Kidney (tissue), 14 donors: ENCODE measurements around the gene KLHL29. TPM values are rescaled to one million over a fixed set of nuclear protein-coding genes. Genes with fewer than 3 reads are reported as not detected.
A peak's percentile ranks its signal among the peaks of the same experiment; 100 is the strongest.

Source experiments
- DNase-seq, 5 donors: peaks; one replicate each; pipeline ENCODE4 v3.0.0-alpha.2; 2013 to 2020
- FAIRE-seq: peaks from 2 replicates; lab custom pipeline; 2012; peaks lifted over from hg19 to GRCh38; lab: Jason Lieb, UNC
- H3K27ac ChIP-seq, 2 donors: one replicate each; pipeline ENCODE4 v1.7.0; 2013; ENCODE audit warnings: low read depth in 2 of 2, low read length in 2 of 2, inconsistent platforms in 1 of 2
- H3K27me3 ChIP-seq: one replicate; pipeline ENCODE4 v1.7.1; 2013; ENCODE audit warnings: low read length, inconsistent platforms; ENCODE audit not compliant: control insufficient read depth, insufficient read depth
- H3K36me3 ChIP-seq, 3 donors: one replicate each; pipeline versions ENCODE4 v1.7.0 to v1.7.1; 2013; ENCODE audit warnings: low read length in 3 of 3, control low read depth in 1 of 3, inconsistent platforms in 1 of 3; ENCODE audit not compliant: insufficient read depth in 3 of 3, control insufficient read depth in 2 of 3
- H3K4me1 ChIP-seq, 3 donors: one replicate each; pipeline versions ENCODE4 v1.7.0 to v1.7.1; 2013; ENCODE audit warnings: low read length in 3 of 3, inconsistent platforms in 1 of 3, low read depth in 1 of 3; ENCODE audit not compliant: control insufficient read depth in 2 of 3, insufficient read depth in 2 of 3
- H3K4me3 ChIP-seq, 3 donors: one replicate each; pipeline versions ENCODE4 v1.7.0 to v1.8.1; 2013; ENCODE audit warnings: low read length in 3 of 3, control low read depth in 1 of 3, inconsistent platforms in 1 of 3
- H3K9ac ChIP-seq, 3 donors: one replicate each; pipeline versions ENCODE4 v1.7.0 to v1.7.1; 2013; ENCODE audit warnings: low read length in 3 of 3, control low read depth in 1 of 3, inconsistent platforms in 1 of 3
- H3K9me3 ChIP-seq, 3 donors: one replicate each; pipeline versions ENCODE4 v1.7.0 to v1.7.1; 2013; ENCODE audit warnings: low read length in 3 of 3, control low read depth in 1 of 3, inconsistent platforms in 1 of 3; ENCODE audit not compliant: control insufficient read depth in 2 of 3, insufficient read depth in 1 of 3
- CTCF ChIP-seq: IDR thresholded peaks from 3 replicates; pipeline ENCODE4 v1.5.1; 2012; ENCODE audit warnings: mild to moderate bottlenecking, moderate library complexity, borderline replicate concordance; ENCODE audit not compliant: insufficient read depth; ENCODE audit errors: extremely low read depth
- intact Hi-C: fragments of 100-400 bp; cut with DNase I; formaldehyde crosslinking; loops from one replicate; pipeline ENCODE4 v1.11.1; 2022
- polyA plus RNA-seq: library from polyadenylated mRNA; stranded (reverse); fragments of 350-450 nt; fragmentation: Illumina TruSeq; extraction: RNeasy Lipid Tissue Mini Kit (QIAGEN cat#74804); gene quantifications from one replicate; pipeline ENCODE4 v1.2.3, GENCODE V29; 2014; ENCODE audit warnings: low read depth, low replicate concordance; ENCODE audit not compliant: insufficient read depth
- total RNA-seq: library from RNA; stranded (reverse); fragmentation: NEBNext Ultra II Directional; extraction: Animal tissue kit (Norgen Biotek cat#: 25700); gene quantifications from one replicate; pipeline ENCODE4 v1.2.1, GENCODE V29; 2021
- donor health status: control.
- donor health status: control.
- donor health status: control.
- donor health status: control.
- donor health status: control.
- donor health status: DM: yes; HTN: yes; CAD: no.
- donor health status: Normal renal cell carcinoma (clear cell type).

KLHL29 gene
- total and polyA plus RNA-seq, 2 donors from 2014 or later: 1.5 to 10.5 TPM

- H3K4me1 ChIP-seq: no peaks in the 10 kb centered on the region
- H3K27ac ChIP-seq: no peak overlapping the region
- H3K27me3 ChIP-seq: no peaks in the 10 kb centered on the region
- no peak for TF ChIP-seq CTCF
- no peak overlapping the region for H3K9ac ChIP-seq
- FAIRE-seq (no peak), DNase-seq (no peak)
- H3K4me3 ChIP-seq: no peak overlapping the region
- peaks cover 0 to 8% (median 2%) of the 10 kb centered on the region in 3 donors for H3K36me3 ChIP-seq
- intact Hi-C loops: no loop called here
- no peaks in the 10 kb centered on the region for H3K9me3 ChIP-seq
Measured at GRCh38 chr2:23754970-23755369, 370.0 kb downstream of the KLHL29 start.

GRCh38 chr2:23756593-23757292 lies 371.8 kb downstream of the KLHL29 start:
- FAIRE-seq: no peak
- TF ChIP-seq CTCF: no peak
- H3K4me3 ChIP-seq: no peak overlapping the region
- no peak overlapping the region for H3K27ac ChIP-seq
- no peaks in the 10 kb centered on the region for H3K9me3 ChIP-seq
- H3K4me1 ChIP-seq: no peaks in the 10 kb centered on the region
- intact Hi-C loops: no loop called here
- peak in 1 of 5 donors; percentile 8 for DNase-seq
- no peak overlapping the region for H3K9ac ChIP-seq
- no peaks in the 10 kb centered on the region for H3K27me3 ChIP-seq
- H3K36me3 ChIP-seq: peaks cover 0 to 7% (median 2%) of the 10 kb centered on the region in 3 donors

GRCh38 chr2:23757686-23758433 lies 372.9 kb downstream of the KLHL29 start:
- Histone ChIP-seq H3K9me3 (no peaks in the 10 kb centered on the region), H3K27me3 (no peaks in the 10 kb centered on the region), H3K9ac (no peak overlapping the region), H3K27ac (no peak overlapping the region), H3K4me1 (no peaks in the 10 kb centered on the region), H3K36me3 (peaks cover 0 to 6% (median 2%) of the 10 kb centered on the region in 3 donors), H3K4me3 (no peak overlapping the region)
- intact Hi-C loops: no loop called here
- FAIRE-seq (no peak), DNase-seq (no peak)
- no peak for TF ChIP-seq CTCF
